HG03520 (cell line): ENCODE measurements around the gene TTLL6.
"Not testable (repeated sequence)": the region's sequence is repeated elsewhere in the genome, so short reads cannot be mapped to it uniquely, and the experiment has no call there.

ENCODE experiments used
- ATAC-seq: cut with Tn5 transposase; IDR thresholded peaks from one replicate; pipeline ENCODE4 v1.9.1; 2021; ENCODE audit warnings: mild to moderate bottlenecking, moderate library complexity; ENCODE audit not compliant: unreplicated experiment

The TTLL6 gene

GRCh38 chr17:48816774-48817590 is at the start of gene TTLL6:
TTLL6 (minus strand) TSS chr17:48817229; CDS start chr17:48817072, 157 bp downstream.
- peak; percentile 56 for ATAC-seq

DNA sequence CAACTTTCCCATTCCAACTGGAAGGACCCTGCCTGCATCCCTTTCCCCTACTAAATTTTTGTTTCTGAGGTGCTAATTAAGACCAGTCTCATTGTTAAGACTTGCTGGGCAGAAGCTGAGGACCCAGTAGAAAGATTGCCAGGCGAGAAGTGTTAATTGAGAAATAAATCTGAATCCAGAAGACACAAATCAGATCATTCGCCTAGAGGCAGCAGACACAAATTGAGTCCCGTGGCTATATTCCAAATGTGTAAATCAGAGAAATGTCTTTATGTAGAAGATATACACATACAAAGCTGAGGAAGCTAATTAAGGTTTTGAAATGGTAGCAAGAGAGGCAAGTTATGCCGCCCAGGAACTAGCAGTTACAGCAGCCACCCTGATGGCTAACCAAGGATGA is 43.4 kb upstream of the TTLL6 start:
- no peak for ATAC-seq

DNA sequence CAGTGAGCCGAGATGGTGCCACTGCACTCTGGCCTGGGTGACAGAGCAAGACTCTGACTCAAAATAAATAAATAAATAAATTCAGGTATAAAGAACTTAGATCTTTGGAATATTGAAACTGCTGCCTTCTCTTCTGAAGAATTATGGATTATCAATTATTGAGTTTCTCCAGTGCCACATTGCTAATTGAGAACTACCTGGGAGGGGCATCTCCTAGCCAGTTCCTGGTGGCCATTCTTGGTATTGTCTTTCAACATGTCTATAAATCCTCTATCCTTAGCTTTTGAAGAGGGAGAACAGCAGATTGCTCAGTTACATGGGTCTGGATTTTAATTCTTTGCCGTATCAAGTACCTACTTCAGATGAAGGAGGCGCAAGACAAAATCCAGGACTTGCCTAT is 43.0 kb upstream of the TTLL6 start:
- no peak for ATAC-seq

GRCh38 chr17:48856122-48856821 is 39.2 kb upstream of the TTLL6 start:
- no peak for ATAC-seq

GRCh38 chr17:48854774-48855476 is 37.9 kb upstream of the TTLL6 start:
- no peak for ATAC-seq

- ATAC-seq: no peak
Observed at GRCh38 chr17:48850792-48851323, 33.8 kb upstream of the TTLL6 start.

GRCh38 chr17:48843187-48843900 is 26.3 kb upstream of the TTLL6 start:
- ATAC-seq: no peak

DNA sequence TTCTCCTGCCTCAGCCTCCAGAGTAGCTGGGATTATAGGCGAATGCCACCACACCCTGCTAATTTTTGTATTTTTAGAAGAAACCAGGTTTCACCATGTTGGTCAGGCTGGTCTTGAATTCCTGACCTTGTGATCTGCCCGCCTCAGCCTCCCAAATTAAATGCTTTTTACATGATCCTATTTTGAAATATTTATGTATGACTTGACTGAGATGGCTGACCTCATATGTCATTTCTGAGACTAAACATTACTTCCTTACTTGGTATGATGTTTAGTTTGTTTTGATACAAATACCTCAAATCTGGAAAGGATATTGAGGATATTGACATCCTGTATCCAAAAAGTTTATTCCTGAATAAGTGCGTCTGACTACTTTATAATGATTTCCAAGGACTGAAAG is 25.7 kb upstream of the TTLL6 start:
- ATAC-seq: no peak

- peak; percentile 78 for ATAC-seq
Observed at GRCh38 chr17:48841395-48841831, 24.4 kb upstream of the TTLL6 start.

- no peak for ATAC-seq
Observed at GRCh38 chr17:48840441-48840840, 23.4 kb upstream of the TTLL6 start.

DNA sequence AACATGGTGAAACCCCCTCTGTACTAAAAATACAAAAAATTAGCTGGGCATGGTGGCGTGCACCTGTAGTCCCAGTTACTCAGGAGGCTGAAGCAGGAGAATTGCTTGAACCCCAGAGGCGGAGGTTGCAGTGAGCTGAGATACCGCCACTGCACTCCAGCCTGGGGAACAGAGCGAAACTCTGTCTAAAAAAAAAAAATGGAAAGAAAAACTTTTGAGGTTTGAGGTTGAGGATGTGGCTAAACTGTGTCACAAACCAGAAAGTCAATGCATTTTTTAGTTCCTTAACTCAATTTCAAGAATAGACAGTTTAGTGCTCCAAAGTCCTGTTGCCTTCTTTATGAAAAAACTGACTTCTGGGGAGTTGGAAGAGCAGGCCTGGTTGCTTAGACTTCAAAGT is 20.4 kb upstream of the TTLL6 start:
- not testable (repeated sequence) for ATAC-seq

GRCh38 chr17:48835971-48836370 is 18.9 kb upstream of the TTLL6 start:
- no peak for ATAC-seq

- no peak for ATAC-seq
Observed at GRCh38 chr17:48834973-48835372, 17.9 kb upstream of the TTLL6 start.

DNA sequence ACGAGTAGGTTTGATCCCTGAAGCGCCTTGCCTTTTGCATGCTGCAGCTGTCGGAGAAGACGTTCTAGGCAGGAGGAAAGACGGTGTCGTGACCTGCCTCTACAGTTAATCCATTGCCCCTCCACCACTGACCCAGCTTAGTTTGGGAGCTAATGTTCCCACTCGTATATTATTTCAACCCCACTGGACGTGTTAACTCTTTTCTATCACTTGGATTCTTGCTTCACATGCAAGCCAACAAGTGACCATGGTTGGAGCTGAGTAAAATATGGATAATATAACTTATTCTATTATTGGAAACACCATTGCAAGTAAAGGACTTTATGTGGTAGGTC is 14.5 kb upstream of the TTLL6 start:
- no peak for ATAC-seq

DNA sequence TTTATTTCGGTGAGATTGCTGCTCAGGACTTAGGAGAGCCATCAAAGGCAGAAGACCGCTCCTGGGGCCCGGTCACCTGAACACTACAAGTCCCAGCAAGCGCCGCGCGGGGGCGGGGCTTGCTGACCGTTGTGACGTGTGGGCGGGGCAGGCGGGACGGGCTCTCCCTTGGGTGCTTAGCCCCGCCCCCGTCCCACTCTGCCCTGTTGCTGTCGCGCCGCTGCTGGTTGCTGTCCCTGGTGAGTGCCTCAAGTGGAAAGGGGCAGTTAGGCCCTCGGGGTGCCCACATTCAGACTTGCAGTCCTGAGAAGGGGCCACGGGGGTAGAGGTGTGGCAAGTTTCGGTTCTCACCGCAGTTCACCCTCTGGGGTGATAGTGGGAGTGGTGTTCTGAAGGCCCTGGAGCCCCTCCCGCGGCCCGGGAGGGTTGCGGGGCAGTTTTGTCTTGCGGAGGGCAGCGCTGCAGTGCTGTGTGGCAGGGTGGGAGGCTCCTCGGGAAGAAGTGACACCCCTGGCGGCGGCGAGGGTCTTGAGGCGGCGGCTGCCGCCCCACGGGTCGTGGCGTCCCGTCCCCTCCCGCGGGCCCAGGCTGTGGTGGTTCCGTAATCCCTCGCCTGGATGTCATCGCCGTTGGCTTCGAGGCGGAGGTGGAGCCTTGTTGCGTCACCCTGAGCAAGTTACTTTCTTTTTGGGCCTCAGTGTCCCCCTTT is 14.0 kb upstream of the TTLL6 start, which contains the start of gene CALCOCO2:
TSS of gene CALCOCO2 (plus strand) at position 196 of the 709 bp plus-strand sequence. CDS start 10,673 bp downstream, outside the sequence.
- peak; percentile 74 for ATAC-seq

DNA sequence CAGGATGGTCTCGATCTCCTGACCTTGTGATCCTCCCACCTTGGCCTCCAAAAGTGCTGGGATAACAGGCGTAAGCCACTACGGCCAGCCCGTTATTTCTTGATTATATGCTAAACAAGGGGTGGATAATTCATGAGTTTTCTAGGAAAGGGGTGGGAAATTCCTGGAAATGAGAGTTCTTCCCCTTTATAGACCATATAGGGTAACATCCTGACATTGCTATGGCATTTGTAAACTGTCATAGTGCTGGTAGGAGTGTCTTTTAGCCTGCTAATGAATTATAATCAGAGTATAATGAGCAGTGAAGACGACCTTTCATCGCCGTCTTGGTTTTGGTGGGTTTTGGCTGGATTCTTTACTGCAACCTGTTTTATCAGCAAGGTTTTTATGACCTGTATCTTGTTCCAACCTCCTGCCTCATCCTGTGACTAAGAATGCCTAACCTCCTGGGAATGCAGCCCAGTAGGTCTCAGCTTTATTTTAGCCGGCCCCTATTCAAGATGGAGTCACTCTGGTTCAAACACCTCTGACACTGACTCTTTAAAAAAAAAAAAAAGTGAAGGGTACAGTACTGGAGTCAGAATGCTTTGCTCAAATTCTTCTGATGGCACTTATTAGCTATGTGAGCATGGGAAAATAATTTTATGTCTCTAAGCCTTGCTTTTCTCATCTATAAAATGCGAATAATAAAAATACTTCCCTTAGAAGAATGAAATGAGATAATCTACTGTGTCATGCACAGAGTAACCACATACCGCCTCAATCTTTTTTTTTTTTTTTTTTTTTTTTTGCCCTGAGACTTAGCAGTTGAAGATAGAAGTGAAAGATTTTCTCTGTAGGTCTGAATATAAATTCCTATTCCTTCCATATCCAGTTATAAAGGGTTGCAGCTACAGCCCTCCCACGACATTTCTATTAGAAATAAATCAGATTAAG is 8.7 kb upstream of the TTLL6 start:
- ATAC-seq: no peak

DNA sequence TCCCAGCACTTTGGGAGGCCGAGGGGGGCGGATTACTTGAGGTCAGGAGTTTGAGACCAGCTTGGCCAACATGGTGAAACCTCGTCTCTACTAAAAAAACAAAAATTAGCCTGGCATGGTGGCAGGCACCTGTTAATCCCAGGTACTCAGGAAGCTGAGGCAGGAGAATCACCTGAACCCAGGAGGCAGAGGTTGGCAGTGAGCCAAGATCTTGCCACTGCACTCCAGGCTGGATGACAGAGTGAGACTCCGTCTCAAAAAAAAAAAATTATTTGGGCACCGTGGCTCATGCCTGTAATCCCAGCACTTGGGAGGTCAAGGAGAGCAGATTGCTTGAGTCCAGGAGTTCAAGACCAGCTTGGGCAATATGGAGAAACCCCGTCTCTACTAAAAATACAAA is 3.9 kb upstream of the TTLL6 start:
- ATAC-seq: not testable (repeated sequence)

DNA sequence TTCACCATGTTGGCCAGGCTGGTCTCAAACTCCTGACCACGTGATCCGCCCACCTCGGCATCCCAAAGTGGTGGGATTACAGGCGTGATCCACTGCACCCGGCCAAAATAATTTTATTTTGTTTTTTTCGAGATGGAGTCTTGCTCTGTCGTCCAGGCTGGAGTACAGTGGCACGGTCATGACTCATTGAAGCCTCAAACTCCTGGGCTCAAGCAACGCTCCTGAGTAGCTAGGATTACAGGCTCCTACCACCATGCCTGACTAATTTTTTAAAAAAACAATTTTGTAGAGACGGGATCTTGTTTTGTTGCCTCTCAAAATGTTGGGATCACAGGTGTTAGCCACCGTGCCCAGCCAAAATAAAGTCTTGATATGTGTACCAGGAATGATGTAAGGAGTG is 2.4 kb upstream of the TTLL6 start:
- no peak for ATAC-seq

- no peak for ATAC-seq
Observed at GRCh38 chr17:48818361-48818841, 1.4 kb upstream of the TTLL6 start.
